K562 (cell line): Measurements from ENCODE around the gene ADAMTS14. TPM values are rescaled to one million over a fixed set of nuclear protein-coding genes. Genes with fewer than 3 reads are reported as not detected.
A peak's percentile ranks its signal among the peaks of the same experiment; 100 is the strongest.

ENCODE experiments used
- ARID4B ChIP-seq: sonication (generic); formaldehyde crosslinking; IDR thresholded peaks from 2 replicates; pipeline ENCODE4 v1.8.0; 2022; ENCODE audit warnings: mild to moderate bottlenecking, missing genetic modification reagents
- BRD4 ChIP-seq: fragments of 200-600 bp; sonication (generic); IDR thresholded peaks from 2 replicates; pipeline ENCODE4 v1.6.1; 2017; ENCODE audit warnings: inconsistent platforms
- CBX1 ChIP-seq: sonication (generic); IDR thresholded peaks from 2 replicates; pipeline ENCODE4 v1.6.1; 2016; ENCODE audit warnings: antibody characterized with exemption, low read depth, mild to moderate bottlenecking
- FOXM1 ChIP-seq, 2 experiments: fragments of 450-650 bp in 1 of 2; sonication (generic) in 1 of 2; formaldehyde crosslinking in 1 of 2; IDR thresholded peaks; 2 replicates each; pipeline versions ENCODE4 v1.6.1 to v1.9.0; 2017 to 2022; ENCODE audit warnings: low read depth in 2 of 2, mild to moderate bottlenecking in 2 of 2, missing genetic modification reagents in 1 of 2, moderate library complexity in 1 of 2
- FOXO4 ChIP-seq: fragments of 450-650 bp; formaldehyde crosslinking; IDR thresholded peaks from 2 replicates; pipeline ENCODE4 v1.4.0; 2020; ENCODE audit warnings: mild to moderate bottlenecking, moderate library complexity
- HDAC2 ChIP-seq: fragments of 450-650 bp; IDR thresholded peaks from 2 replicates; pipeline ENCODE4 v1.6.1; 2016; ENCODE audit warnings: mild to moderate bottlenecking
- KDM1A ChIP-seq, 2 experiments: fragments of 450-650 bp; IDR thresholded peaks; 2 replicates each; pipeline ENCODE4 v1.6.1; 2016; ENCODE audit warnings: mild to moderate bottlenecking in 2 of 2
- MCM5 ChIP-seq: fragments of 450-650 bp; IDR thresholded peaks from 2 replicates; pipeline ENCODE4 v1.6.1; 2016; ENCODE audit warnings: low read depth
- NR3C1 ChIP-seq: sonication (generic); formaldehyde crosslinking; IDR thresholded peaks from 2 replicates; pipeline ENCODE4 v1.8.1; 2022; ENCODE audit warnings: missing genetic modification reagents
- PKNOX1 ChIP-seq: fragments of 450-650 bp; IDR thresholded peaks from 2 replicates; pipeline ENCODE4 v1.6.1; 2016
- STAT6 ChIP-seq: sonication (generic); formaldehyde crosslinking; IDR thresholded peaks from 2 replicates; pipeline ENCODE4 v1.8.1; 2023; ENCODE audit warnings: mild to moderate bottlenecking, missing genetic modification reagents
- U2AF2 ChIP-seq: fragments of 200-400 bp; formaldehyde crosslinking; optimal IDR thresholded peaks from 2 replicates; pipeline ENCODE3; 2017; ENCODE audit warnings: low read depth, mild to moderate bottlenecking, low read length
- ZBTB17 ChIP-seq: fragments of 450-650 bp; formaldehyde crosslinking; IDR thresholded peaks from 2 replicates; pipeline ENCODE4 v1.4.0; 2020; ENCODE audit warnings: mild to moderate bottlenecking
- ZBTB49 ChIP-seq: sonication (generic); formaldehyde crosslinking; IDR thresholded peaks from 2 replicates; pipeline ENCODE4 v1.8.0; 2022; ENCODE audit warnings: missing genetic modification reagents, mild to moderate bottlenecking, borderline replicate concordance
- ZNF212 ChIP-seq: fragments of 450-650 bp; formaldehyde crosslinking; IDR thresholded peaks from 2 replicates; pipeline ENCODE4 v1.4.0; 2020; ENCODE audit warnings: mild to moderate bottlenecking
- ZNF431 ChIP-seq: sonication (generic); formaldehyde crosslinking; IDR thresholded peaks from 2 replicates; pipeline ENCODE4 v1.8.0; 2022; ENCODE audit warnings: mild to moderate bottlenecking, missing genetic modification reagents
- polyA plus RNA-seq, 8 experiments: library from polyadenylated mRNA; depleted of rRNA in 4 of 8; stranded (reverse) in 5 of 8; unstranded in 3 of 8; fragments of >200 nt; fragmentation: Nextera tagmentation in 2 of 8; fragmentation: Illumina TruSeq in 1 of 8; extraction: Ambion mirVana in 2 of 8; extraction: Trizol in 1 of 8; gene quantifications; 2 replicates each; pipeline versions ENCODE4 v1.2.1 to v1.2.3, GENCODE V29; 2011 to 2014; ENCODE audit warnings: inconsistent platforms in 1 of 8, missing spikeins in 1 of 8
- total RNA-seq, 7 experiments: library from RNA; depleted of rRNA in 6 of 7; stranded (reverse); fragments of >200 nt in 6 of 7; fragmentation: Illumina TruSeq in 2 of 7; extraction: Trizol in 2 of 7; gene quantifications; 2 replicates each; pipeline versions ENCODE4 v1.2.1 to v1.2.3, GENCODE V29; 2011 to 2021; ENCODE audit warnings: low replicate concordance in 1 of 7

The ADAMTS14 gene
- total and polyA plus RNA-seq, 9 of the 15 experiments (the other 6 are each of a cell fraction or from before 2014, with no cell fraction given), result 0.04 to 37.4 (median 15.9) TPM

- no peak for TF ChIP-seq STAT6 (CRISPR knock-in tag)
- no peak for TF ChIP-seq ARID4B (CRISPR knock-in tag)
- no peak for TF ChIP-seq FOXM1 (IDR thresholded peaks at IDR 0.05; ENCODE audit: low read depth)
- TF ChIP-seq FOXM1 (CRISPR knock-in tag; IDR thresholded peaks at IDR 0.05; ENCODE audit: low read depth), result no peak
- no peak for TF ChIP-seq ZBTB49
- no peak for TF ChIP-seq U2AF2
- TF ChIP-seq ZBTB17 (CRISPR knock-in tag), result peak; percentile 63; the same call in 1 of the 2 replicates
- peak; percentile 69 for TF ChIP-seq PKNOX1
- no peak; the same call in 1 of the 2 replicates for TF ChIP-seq HDAC2
- no peak for TF ChIP-seq ZNF212 (CRISPR knock-in tag)
- TF ChIP-seq BRD4, result no peak
- TF ChIP-seq KDM1A (IDR thresholded peaks at IDR 0.05), result peak; percentile 56 to 69; a peak in 3 of 4 replicates
- TF ChIP-seq CBX1, result no peak
- TF ChIP-seq FOXO4 (CRISPR knock-in tag), result no peak
- TF ChIP-seq ZNF431 (CRISPR knock-in tag), result no peak
- TF ChIP-seq NR3C1, result no peak
- no peak for TF ChIP-seq MCM5
Observed at GRCh38 chr10:70649526-70649925, 22.8 kb upstream of the ADAMTS14 start (continued).
